HG03064 (cell line): ENCODE results near the gene ZNF473.
"Not testable (repeated sequence)": the region's sequence is repeated elsewhere in the genome, so short reads cannot be mapped to it uniquely, and the experiment has no call there.

Source experiments
- ATAC-seq: cut with Tn5 transposase; IDR thresholded peaks from one replicate; pipeline ENCODE4 v1.9.1; 2021; ENCODE audit warnings: low read depth; ENCODE audit not compliant: unreplicated experiment

The ZNF473 gene

GRCh38 chr19:50091786-50092185, 66.0 kb downstream of the ZNF473 start:
- ATAC-seq: not testable (repeated sequence)

GRCh38 chr19:50092597-50092996, 66.8 kb downstream of the ZNF473 start:
- ATAC-seq: not testable (repeated sequence)

DNA sequence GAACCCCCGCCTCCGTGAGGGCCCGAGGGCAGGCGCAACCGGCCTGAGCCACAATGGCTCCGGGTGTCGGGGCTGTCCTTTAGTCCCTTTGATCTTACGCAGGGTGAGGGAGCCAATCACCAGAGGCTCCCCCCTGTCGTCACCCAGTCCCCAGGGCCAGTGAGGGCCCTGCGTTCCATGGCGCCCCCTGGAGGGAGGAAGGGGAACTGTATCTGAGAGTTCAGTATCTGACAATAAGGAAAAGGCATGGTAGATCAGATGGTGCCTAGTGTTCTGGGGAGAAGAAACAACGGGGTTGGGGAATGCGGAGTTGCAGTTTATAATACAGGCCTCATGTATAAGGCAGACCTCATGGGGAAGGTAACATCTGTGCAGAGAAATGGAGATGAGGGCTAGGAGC, 72.1 kb downstream of the ZNF473 start:
- ATAC-seq: not testable (repeated sequence)

- ATAC-seq: not testable (repeated sequence)
Measured at GRCh38 chr19:50098892-50099291, 73.1 kb downstream of the ZNF473 start.

DNA sequence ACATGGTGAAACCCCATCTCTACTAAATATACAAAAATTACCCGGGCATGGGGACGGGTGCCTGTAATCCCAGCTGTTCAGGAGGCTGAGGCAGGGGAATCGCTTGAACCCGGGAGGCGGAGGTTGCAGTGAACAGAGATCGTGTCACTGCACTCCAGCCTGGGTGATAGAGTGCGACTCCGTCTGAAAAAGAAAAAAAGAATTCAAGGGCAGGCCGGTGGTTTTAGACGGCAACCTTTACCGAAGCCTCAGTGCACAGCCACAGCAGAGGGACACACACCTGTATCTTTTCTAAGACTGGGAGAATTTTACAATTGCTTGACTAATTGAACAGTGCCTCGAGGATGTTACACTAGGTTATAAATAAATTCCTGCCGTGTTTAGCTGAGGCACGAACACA, 73.9 kb downstream of the ZNF473 start:
- ATAC-seq: not testable (repeated sequence)

- ATAC-seq: not testable (repeated sequence)
Measured at GRCh38 chr19:50100946-50101345, 75.1 kb downstream of the ZNF473 start.
